Epithelial cell of umbilical artery (primary cell): Measurements from ENCODE around the gene PRSS38. TPM values are rescaled to one million over a fixed set of nuclear protein-coding genes. Genes with fewer than 3 reads are reported as not detected.

Experiments
- total RNA-seq: library from RNA; depleted of rRNA; stranded (reverse); fragments of >200 nt; gene quantifications from 2 replicates; pipeline ENCODE4 v1.2.3, GENCODE V29; 2014

The PRSS38 gene
- total RNA-seq, result not detected in 2 replicates

GRCh38 chr1:227815468-227816409 lies at the start of gene PRSS38:
Gene PRSS38 (plus strand): TSS chr1:227815675. CDS start chr1:227815717, 42 bp downstream.

Other genes with a start within 250 kb of the PRSS38 start
- gene JMJD4, start 80.4 kb upstream of the PRSS38 start, total RNA-seq, result 33.1 and 33.4 TPM in 2 replicates
- gene SNAP47, start 80.2 kb upstream of the PRSS38 start, total RNA-seq, result 45.6 and 51.6 TPM in 2 replicates
- 1.3 and 2.1 TPM in 2 replicates for gene WNT9A, start 132.3 kb downstream of the PRSS38 start, total RNA-seq
- gene WNT3A, start 191.3 kb downstream of the PRSS38 start, total RNA-seq, result not detected in 2 replicates